Ecto neural progenitor cell (in vitro differentiated cells): ENCODE data around the gene FOXP1.

Source experiments
- DNase-seq: peaks from one replicate; pipeline ENCODE4 v3.0.0-alpha.2; 2018; ENCODE audit warnings: low spot score

FOXP1 gene

GRCh38 chr3:71258526-71258925 is 325.0 kb downstream of the FOXP1 start:
- DNase-seq: no peak

- no peak for DNase-seq
Measured at GRCh38 chr3:71258116-71258515, 325.4 kb downstream of the FOXP1 start.

DNA sequence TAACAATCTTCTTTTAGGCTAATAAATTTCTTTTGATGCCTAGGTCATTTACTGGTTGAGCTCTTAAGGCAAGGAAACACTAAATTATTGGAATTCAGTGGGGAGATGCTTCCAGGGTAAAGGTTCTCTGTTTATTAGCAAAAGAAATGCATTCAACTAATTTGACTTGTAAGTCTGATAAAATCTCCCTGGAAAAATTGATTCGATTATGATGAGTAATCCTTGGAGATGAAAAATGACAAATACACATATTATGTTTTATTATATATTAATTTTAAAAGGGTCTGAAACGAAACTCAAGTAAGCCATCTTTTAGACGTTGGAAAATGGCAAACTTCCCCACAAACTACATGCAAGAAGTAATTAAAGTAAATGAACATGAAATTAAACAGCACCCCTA is 328.0 kb downstream of the FOXP1 start:
- no peak for DNase-seq

- DNase-seq: no peak
Measured at GRCh38 chr3:71254281-71255057, 329.1 kb downstream of the FOXP1 start.

DNA sequence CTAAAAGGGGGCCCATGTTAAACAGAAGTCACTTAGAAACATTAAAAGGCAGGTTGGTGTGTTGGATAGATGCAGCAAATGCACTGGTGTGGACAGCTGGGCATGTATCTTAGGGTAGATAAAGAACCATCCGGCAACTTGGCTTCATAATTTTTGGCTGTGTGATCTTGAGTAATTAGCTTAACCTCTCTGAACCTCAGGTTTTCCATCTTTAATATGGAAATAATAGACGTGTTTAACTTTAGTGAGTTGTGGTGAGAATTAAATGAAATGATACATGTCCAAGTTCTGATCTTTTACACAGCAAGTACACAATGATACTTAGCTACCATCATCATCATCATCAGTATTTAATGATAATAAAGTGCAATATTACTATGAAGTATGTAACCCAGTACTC is 330.4 kb downstream of the FOXP1 start:
- DNase-seq: no peak

DNA sequence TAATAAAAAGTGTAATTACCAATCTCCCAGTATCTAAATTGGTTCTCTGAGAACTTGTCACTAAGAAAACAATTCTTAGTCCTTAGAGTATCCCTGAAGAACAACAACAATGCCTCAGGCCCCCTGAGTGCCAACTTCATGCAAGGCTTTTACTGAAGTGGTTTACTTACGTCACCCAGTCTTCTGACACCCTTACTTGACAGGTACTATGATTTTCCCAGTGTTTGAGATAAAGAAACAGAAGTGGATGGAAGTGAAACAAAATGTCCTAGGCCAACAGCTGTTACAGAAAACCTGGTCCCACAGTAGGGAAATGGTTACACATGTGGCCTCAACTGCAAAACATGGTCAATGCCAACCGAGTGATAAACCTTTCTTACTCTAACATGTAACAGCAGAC is 331.1 kb downstream of the FOXP1 start:
- no peak for DNase-seq

DNA sequence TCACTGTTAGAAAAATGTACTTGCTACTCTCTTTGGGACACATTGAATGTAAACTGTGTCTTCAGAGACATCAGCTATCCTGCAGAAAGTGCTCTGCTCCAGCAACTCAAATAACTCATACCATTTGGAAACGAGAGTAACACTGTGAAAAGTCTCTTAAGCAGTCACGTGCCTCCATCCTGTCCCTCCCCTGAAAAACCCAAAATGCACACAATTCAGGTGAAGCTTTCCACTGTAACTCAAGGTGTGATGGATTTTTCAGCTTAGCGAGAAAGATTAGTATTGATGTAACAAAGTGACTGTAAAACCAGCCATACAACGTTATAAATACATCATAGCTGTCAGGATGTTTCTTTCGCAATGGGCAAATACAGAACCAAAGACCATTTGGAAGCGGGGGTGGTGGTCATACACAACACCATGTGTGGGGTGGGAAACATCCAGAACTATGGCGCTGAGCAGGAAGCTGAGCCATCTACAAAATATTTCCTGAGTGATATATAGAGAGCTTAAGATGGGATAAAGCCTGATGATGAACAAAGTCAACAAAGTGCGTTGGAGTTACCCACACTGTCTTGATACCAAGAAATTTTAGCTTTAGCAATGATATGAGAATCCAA is 332.3 kb downstream of the FOXP1 start:
- no peak for DNase-seq

DNA sequence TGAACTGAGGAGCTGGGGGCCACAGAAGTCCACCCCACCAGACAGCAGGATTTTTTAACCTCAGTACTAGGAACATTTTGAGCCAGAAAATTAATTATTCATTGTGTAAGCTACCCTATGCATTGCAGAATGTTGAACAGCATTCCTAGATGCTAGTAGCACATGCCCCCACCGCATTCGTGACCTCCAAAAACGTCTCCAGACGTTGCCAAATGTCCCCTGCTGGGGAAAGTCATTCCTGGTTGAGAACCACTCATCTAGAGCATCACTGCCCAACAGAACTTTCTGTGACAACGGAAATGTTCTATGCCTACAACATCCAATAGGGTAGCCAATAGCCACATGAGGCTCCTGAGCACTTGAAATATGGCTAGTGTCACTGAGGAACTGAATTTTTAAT is 333.5 kb downstream of the FOXP1 start:
- DNase-seq: no peak

GRCh38 chr3:71247958-71248335 is 335.6 kb downstream of the FOXP1 start:
- no peak for DNase-seq

DNA sequence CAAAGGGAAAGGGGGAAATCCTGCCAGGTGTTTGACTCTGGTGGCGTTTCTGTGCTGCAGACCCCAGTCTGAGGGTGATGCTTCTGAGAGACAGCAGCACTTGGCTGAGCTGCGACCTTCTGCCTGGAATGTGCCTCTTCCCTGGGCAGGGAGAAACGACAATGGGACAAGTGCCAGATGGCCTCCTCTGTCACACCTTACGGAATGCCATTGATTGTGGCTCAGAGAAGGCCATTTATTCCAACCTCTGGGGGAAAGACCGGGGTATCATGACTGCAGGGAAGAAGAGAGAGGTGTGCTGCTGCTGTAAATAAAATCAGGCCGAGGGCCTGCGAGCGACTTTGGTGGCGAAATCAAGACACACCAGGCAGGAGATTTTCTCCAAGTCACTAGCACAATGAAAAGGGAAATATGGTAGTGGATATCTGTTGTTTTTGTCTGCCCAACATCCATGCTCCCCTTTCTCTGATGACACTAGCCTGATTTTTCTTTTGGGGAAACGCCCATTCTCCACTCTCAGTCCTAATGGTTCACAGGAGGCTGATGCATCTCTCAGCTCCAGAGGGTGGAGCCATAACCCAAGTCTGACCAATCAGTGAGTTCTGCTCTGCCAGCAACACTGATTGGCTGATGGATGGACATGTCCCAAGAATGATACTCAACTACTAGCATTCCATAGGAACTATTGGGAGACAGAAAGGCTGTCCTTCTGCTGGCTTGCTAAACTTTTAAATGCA is 336.1 kb downstream of the FOXP1 start:
- peak; percentile 55 for DNase-seq

- peak; percentile 53 for DNase-seq
Measured at GRCh38 chr3:71245971-71246880, 337.3 kb downstream of the FOXP1 start.

- DNase-seq: no peak
Measured at GRCh38 chr3:71244826-71245488, 338.6 kb downstream of the FOXP1 start.

DNA sequence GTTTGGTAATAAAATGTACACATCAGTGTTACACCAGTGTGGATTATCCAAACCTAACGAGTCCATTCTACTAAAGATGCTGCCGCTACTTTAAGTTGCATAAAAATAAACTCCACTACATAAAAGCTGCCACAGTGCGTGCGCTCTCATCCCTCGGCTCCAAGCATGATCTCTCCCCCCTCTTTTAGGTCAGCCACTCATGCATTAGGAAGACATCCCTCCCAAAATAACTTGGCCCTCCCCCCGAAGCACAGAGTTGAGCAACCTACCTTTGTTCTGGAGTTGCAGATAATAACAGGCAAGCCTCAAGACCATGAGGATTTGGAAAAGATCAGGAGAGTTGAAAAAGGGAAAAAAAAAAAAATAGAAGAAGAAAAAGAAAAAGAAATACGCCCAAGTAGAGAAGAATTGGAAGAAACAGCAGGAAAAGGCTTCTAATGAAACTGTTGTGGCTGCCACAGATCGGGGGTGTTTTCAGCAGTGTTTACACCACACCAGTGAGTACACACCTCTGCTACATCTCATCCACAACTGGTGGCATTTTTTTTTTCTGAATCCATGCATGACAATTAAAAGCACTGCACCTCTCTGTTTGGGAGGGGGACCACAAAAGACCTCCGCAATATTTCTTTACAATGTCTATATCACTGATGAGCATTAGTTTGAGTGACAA is 339.2 kb downstream of the FOXP1 start:
- no peak for DNase-seq

DNA sequence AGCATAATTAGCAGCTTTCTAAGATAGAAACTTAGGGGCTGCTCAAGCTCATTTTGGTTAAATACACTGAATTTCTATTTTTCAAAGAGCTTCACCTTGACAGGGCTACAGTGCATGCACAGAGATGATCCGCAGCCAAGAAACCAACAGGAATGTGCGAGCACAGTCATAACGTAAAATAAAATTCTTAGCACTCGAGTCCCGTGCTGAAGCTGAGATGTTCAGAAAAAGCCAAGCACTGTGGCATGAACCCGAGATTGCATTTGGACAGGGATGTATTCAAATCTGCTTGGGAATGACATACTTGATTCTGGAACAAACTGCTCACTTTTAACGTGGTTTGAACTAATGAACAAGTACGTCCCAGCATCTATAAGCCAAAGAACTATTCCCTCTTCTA is 340.3 kb downstream of the FOXP1 start:
- DNase-seq: no peak

- DNase-seq: no peak
Measured at GRCh38 chr3:71241981-71242560, 341.5 kb downstream of the FOXP1 start.

GRCh38 chr3:71241246-71241901 is 342.2 kb downstream of the FOXP1 start:
- DNase-seq: no peak

DNA sequence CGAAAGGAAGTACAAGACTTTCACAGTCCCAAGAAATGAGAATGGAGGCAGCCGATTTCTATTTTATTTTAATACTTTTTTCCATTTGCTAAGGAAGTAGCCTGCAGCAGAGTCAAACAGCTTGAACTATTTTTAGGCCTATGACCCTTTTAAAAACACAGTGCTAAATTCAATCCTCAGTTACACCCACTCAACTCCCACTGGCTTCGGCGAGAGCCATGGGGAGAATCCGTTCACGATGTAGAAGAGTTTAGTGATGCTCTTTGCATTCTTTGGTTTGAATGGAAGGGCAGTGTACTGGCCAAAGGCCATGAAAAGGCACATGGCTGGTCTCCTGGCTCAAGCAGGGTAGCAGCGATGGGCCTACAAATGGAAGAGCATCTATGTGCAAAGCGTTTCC is 343.5 kb downstream of the FOXP1 start:
- no peak for DNase-seq

DNA sequence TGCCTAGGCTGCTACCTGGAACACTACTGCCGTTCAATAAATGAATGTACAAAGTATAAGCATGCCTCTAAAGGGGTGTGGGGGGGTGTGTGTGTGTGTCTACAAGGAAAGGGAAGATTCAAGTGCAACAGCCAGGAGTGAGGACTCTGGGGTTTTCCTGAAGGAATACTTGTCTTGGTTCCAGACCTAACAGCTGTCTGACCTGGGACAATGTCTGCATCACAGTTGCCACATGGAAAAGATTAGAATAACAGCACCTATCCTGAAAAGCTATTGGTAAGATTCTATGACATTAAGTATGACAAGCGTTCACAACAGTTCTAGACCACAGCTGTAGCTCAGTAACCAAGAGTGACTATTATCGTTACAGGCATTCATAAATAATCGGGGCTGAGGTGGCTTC is 345.2 kb downstream of the FOXP1 start:
- DNase-seq: no peak

DNA sequence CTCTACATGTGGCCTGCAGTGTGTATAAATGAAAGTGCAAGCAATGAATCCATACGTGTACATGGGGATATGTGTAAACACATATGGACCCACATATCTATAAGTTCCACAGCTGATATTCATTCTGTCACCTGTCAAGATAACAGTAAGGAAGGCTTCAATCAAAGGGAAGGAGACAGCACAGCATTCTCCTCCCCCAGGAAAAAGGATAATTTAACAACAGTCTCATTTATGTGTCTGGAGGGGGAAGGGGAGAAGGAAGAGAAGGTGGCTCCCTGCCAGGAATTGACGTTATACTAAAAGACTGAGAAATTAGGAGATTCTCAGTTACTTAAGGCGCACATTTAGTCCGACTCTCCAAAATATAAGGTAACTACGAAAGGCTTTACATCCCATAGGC is 345.9 kb downstream of the FOXP1 start:
- DNase-seq: no peak

GRCh38 chr3:71235846-71236245 is 347.7 kb downstream of the FOXP1 start:
- no peak for DNase-seq
